Measurements from ENCODE around the gene EDIL3. TPM values are rescaled to one million over a fixed set of nuclear protein-coding genes. Genes with fewer than 3 reads are reported as not detected.

The EDIL3 gene
- total and polyA plus RNA-seq, 2 donors (not counting 1 experiment from before 2014, with no cell fraction given): not detected

DNA sequence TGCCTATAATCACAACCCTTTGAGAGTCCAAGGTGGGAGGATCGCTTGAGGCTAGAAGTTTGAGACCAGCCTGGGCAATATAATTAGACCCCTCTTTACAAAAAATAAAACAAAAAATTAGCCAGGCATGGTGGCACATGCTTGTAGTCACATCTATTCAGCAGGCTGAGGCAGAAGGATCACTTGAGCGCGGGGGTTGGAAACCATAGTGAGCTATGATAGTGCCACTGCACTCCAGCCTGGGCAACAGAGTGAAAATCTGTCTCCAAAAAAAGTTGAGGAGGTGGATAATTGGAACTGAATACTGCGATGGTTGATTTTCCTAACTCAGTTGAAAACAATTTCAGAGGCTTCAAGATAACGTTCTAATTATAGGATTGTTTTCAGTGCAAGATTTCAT, 52.6 kb downstream of the EDIL3 start:
- Mint-ChIP-seq H3K4me1 (no peaks in the 10 kb centered on the region), H3K27me3 (no peaks in the 10 kb centered on the region), H3K27ac (no peak overlapping the region), H3K4me3 (no peak overlapping the region), H3K9me3 (ENCODE audit: insufficient read depth) (peaks cover 8% of the 10 kb centered on the region)
- H3K27me3 ChIP-seq (replicated peaks in 1 of 4; ENCODE audit: control extremely low read depth in 1 of 4, control insufficient read depth in 3 of 4, insufficient read depth in 4 of 4, low read length in 3 of 4): no peaks in the 10 kb centered on the region
- H3K4me2 ChIP-seq (replicated peaks; ENCODE audit: low read depth, low read length, poor library complexity, severe bottlenecking): no peak overlapping the region
- H3K4me1 ChIP-seq (ENCODE audit: control insufficient read depth in 2 of 2, insufficient read depth in 2 of 2, low read length in 2 of 2): no peaks in the 10 kb centered on the region
- H4K20me1 ChIP-seq (ENCODE audit: control insufficient read depth, insufficient read depth, low read length, poor library complexity, severe bottlenecking): no peaks in the 10 kb centered on the region
- H3K9ac ChIP-seq (ENCODE audit: low read length): no peak overlapping the region
- DNase-seq (no peak), ATAC-seq (ENCODE audit: low read depth) (no peak)
- H3K27ac ChIP-seq (ENCODE audit: low read length in 2 of 2): no peak overlapping the region
- H3K9me3 ChIP-seq (ENCODE audit: control extremely low read depth in 1 of 3, control insufficient read depth in 2 of 3, insufficient read depth in 1 of 3, low read length in 2 of 3): no peaks in the 10 kb centered on the region
- TF ChIP-seq, protein P1, sequence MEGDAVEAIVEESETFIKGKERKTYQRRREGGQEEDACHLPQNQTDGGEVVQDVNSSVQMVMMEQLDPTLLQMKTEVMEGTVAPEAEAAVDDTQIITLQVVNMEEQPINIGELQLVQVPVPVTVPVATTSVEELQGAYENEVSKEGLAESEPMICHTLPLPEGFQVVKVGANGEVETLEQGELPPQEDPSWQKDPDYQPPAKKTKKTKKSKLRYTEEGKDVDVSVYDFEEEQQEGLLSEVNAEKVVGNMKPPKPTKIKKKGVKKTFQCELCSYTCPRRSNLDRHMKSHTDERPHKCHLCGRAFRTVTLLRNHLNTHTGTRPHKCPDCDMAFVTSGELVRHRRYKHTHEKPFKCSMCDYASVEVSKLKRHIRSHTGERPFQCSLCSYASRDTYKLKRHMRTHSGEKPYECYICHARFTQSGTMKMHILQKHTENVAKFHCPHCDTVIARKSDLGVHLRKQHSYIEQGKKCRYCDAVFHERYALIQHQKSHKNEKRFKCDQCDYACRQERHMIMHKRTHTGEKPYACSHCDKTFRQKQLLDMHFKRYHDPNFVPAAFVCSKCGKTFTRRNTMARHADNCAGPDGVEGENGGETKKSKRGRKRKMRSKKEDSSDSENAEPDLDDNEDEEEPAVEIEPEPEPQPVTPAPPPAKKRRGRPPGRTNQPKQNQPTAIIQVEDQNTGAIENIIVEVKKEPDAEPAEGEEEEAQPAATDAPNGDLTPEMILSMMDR (IDR thresholded peaks at IDR 0.05): no peak
- no peak for TF ChIP-seq EZH2 (IDR thresholded peaks at IDR 0.05; ENCODE audit: borderline replicate concordance, insufficient read depth, low read depth, low read length, poor library complexity, severe bottlenecking)
- ChIA-PET POLR2A (no interaction called here), CTCF (no interaction called here)
- H2AFZ ChIP-seq (ENCODE audit: insufficient read depth, low read depth, low read length, poor library complexity, severe bottlenecking): no peak overlapping the region
- H3K4me3 ChIP-seq (ENCODE audit: control extremely low read depth in 1 of 5, extremely low read depth in 1 of 5, insufficient read depth in 1 of 5, low read depth in 2 of 5, low read length in 4 of 5): no peak overlapping the region
- intact Hi-C loops (cut with micrococcal nuclease): no loop called here
- H3K79me2 ChIP-seq (ENCODE audit: control insufficient read depth, insufficient read depth, low read length): no peaks in the 10 kb centered on the region
- whole genome bisulfite sequencing (ENCODE audit: insufficient coverage): 100% methylated on average over 3 of the region's 5 CpGs
- H3K36me3 ChIP-seq (replicated peaks in 1 of 2; ENCODE audit: control extremely low read depth in 1 of 2, control insufficient read depth in 1 of 2, extremely low read depth in 1 of 2, insufficient read depth in 2 of 2, low read length in 1 of 2): no peaks in the 10 kb centered on the region

DNA sequence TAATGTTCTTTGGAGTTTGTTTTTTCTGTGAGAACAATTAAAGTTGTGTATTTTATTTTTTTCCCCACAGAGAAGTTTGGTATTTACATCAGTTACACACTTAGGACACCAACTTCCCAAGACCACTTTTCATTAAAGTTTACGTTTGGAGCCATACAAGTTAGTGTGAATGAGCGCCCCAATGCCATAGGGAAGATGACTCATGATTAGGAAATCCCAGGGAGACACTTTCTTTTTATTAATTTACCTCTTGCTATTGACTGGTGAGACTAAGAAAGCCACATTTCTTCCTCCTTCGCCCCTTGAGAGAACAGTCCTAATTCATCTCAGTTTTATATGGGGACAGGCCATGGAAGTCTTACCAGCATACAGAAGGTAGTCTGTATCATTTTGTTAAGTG, 57.1 kb downstream of the EDIL3 start:
- WGBS (ENCODE audit: insufficient coverage): no CpG with 5 or more reads among the region's 3 CpGs

More for the DNA sequence above, 57.1 kb downstream of the EDIL3 start:
- Histone ChIP-seq H3K27me3 (replicated peaks in 1 of 4; ENCODE audit: control extremely low read depth in 1 of 4, control insufficient read depth in 3 of 4, insufficient read depth in 4 of 4, low read length in 3 of 4) (no peaks in the 10 kb centered on the region), H3K9me3 (ENCODE audit: control extremely low read depth in 1 of 3, control insufficient read depth in 2 of 3, insufficient read depth in 1 of 3, low read length in 2 of 3) (no peaks in the 10 kb centered on the region), H3K4me1 (ENCODE audit: control insufficient read depth in 2 of 2, insufficient read depth in 2 of 2, low read length in 2 of 2) (no peaks in the 10 kb centered on the region), H3K4me2 (replicated peaks; ENCODE audit: low read depth, low read length, poor library complexity, severe bottlenecking) (no peak overlapping the region), H4K20me1 (ENCODE audit: control insufficient read depth, insufficient read depth, low read length, poor library complexity, severe bottlenecking) (no peaks in the 10 kb centered on the region), H3K36me3 (replicated peaks in 1 of 2; ENCODE audit: control extremely low read depth in 1 of 2, control insufficient read depth in 1 of 2, extremely low read depth in 1 of 2, insufficient read depth in 2 of 2, low read length in 1 of 2) (no peaks in the 10 kb centered on the region), H3K27ac (ENCODE audit: low read length in 2 of 2) (no peak overlapping the region), H3K9ac (ENCODE audit: low read length) (no peak overlapping the region), H3K4me3 (ENCODE audit: control extremely low read depth in 1 of 5, extremely low read depth in 1 of 5, insufficient read depth in 1 of 5, low read depth in 2 of 5, low read length in 4 of 5) (no peak overlapping the region), H3K79me2 (ENCODE audit: control insufficient read depth, insufficient read depth, low read length) (no peaks in the 10 kb centered on the region), H2AFZ (ENCODE audit: insufficient read depth, low read depth, low read length, poor library complexity, severe bottlenecking) (no peak overlapping the region)
- ChIA-PET CTCF (no interaction called here), POLR2A (no interaction called here)
- TF ChIP-seq EZH2 (IDR thresholded peaks at IDR 0.05; ENCODE audit: borderline replicate concordance, insufficient read depth, low read depth, low read length, poor library complexity, severe bottlenecking): no peak
- TF ChIP-seq, protein P1 (IDR thresholded peaks at IDR 0.05): no peak
- H3K27me3 Mint-ChIP-seq: no peaks in the 10 kb centered on the region
- ATAC-seq (ENCODE audit: low read depth) (no peak), DNase-seq (no peak)
- H3K4me3 Mint-ChIP-seq: no peak overlapping the region
- H3K9me3 Mint-ChIP-seq (ENCODE audit: insufficient read depth): no peaks in the 10 kb centered on the region
- intact Hi-C loops (cut with micrococcal nuclease): no loop called here
- no peaks in the 10 kb centered on the region for H3K4me1 Mint-ChIP-seq
- H3K27ac Mint-ChIP-seq: no peak overlapping the region

Measured in B cell (primary cell).